Large intestine (tissue), 3 donors: Measurements from ENCODE around the gene CCNL2. TPM values are rescaled to one million over a fixed set of nuclear protein-coding genes. Genes with fewer than 3 reads are reported as not detected.
"Not testable (repeated sequence)": the region's sequence is repeated elsewhere in the genome, so short reads cannot be mapped to it uniquely, and the experiment has no call there.

ENCODE experiments used
- DNase-seq, 2 donors: peaks; one replicate each; pipeline versions ENCODE4 v3.0.0 to v3.0.0-alpha.2; 2013
- H3K27ac ChIP-seq: one replicate; pipeline ENCODE4 v1.5.1; 2013; ENCODE audit warnings: low read length
- H3K27me3 ChIP-seq: 2 replicates; pipeline ENCODE4 v1.6.1; 2013; ENCODE audit warnings: low read length; ENCODE audit not compliant: control insufficient read depth, insufficient read depth
- H3K36me3 ChIP-seq: 2 replicates; pipeline ENCODE4 v1.6.1; 2013; ENCODE audit warnings: low read length; ENCODE audit not compliant: control insufficient read depth, insufficient read depth
- H3K4me1 ChIP-seq: one replicate; pipeline ENCODE4 v1.6.1; 2013; ENCODE audit warnings: low read length; ENCODE audit not compliant: control insufficient read depth, insufficient read depth
- H3K4me3 ChIP-seq: one replicate; pipeline ENCODE4 v1.5.1; 2013; ENCODE audit warnings: low read length
- H3K9me3 ChIP-seq: one replicate; pipeline ENCODE4 v1.6.1; 2013; ENCODE audit warnings: mild to moderate bottlenecking, low read depth, low read length, moderate library complexity; ENCODE audit not compliant: control insufficient read depth
- WGBS: methylation state at CpG from one replicate; pipeline ENCODE4 v1.1.5; 2013; ENCODE audit warnings: low lambda C conversion rate; ENCODE audit not compliant: insufficient coverage; 5-methylcytosine and 5-hydroxymethylcytosine counted together
- polyA plus RNA-seq: library from polyadenylated mRNA; unstranded; fragments of 120-200 nt; gene quantifications from one replicate; pipeline ENCODE4 v1.2.1, GENCODE V29; 2013

Gene CCNL2
- polyA plus RNA-seq, 1 donor, result 285 TPM

GRCh38 chr1:1432951-1433803 is 34.0 kb upstream of the CCNL2 start:
- Histone ChIP-seq H3K9me3 (peaks cover 15% of the 10 kb centered on the region), H3K4me1 (peaks cover 82% of the 10 kb centered on the region), H3K27ac (peak overlapping the region; percentile 91), H3K36me3 (no peaks in the 10 kb centered on the region), H3K4me3 (peak overlapping the region; percentile 8), H3K27me3 (no peaks in the 10 kb centered on the region)
- peak; percentile 86 to 94 for DNase-seq
- WGBS, result no CpG with 5 or more reads among the region's 34 CpGs

DNA sequence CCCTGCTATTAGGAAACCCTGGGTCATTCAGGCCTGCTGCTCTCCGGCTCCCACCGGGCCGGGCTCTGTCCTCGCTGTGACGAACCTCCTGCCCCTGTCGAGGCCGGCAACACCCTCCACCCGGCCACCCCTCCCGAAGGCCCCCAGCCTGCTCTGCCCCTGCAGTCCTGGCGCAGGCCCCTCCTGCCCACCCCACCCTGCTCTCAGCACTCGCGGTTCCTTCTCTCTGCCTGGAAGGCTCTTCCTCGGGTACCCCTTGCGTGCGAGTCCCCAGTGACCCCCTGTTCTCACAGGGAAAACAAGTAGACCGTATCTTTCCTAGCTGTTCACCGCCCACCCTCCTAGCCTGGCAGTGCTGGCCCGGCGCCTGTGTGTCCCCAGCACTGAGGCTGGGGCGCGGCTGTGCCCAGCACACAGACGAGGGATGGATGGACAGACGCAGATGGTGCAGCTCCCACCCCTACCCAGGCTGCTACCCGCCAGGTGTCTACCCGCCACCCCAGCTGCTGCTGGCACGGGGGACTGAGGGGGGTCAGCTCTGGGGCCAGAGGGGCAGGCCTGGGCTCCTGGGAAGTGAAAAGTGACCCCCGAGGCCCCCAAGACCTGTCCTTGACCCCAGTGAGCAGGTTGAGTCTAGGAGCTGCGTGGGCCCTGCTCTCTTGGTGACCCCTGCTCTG is 33.3 kb upstream of the CCNL2 start:
- Histone ChIP-seq H3K27ac (peak overlapping the region; percentile 91), H3K4me1 (peaks cover 76% of the 10 kb centered on the region), H3K4me3 (no peak overlapping the region), H3K36me3 (no peaks in the 10 kb centered on the region), H3K27me3 (no peaks in the 10 kb centered on the region), H3K9me3 (peaks cover 17% of the 10 kb centered on the region)
- no CpG with 5 or more reads among the region's 28 CpGs for whole genome bisulfite sequencing
- DNase-seq, result no peak

GRCh38 chr1:1431845-1432273 is 32.7 kb upstream of the CCNL2 start:
- no peaks in the 10 kb centered on the region for H3K36me3 ChIP-seq
- H3K4me3 ChIP-seq, result peak overlapping the region; percentile 33
- peaks cover 17% of the 10 kb centered on the region for H3K9me3 ChIP-seq
- peak overlapping the region; percentile 91 for H3K27ac ChIP-seq
- DNase-seq, result peak; percentile 81 to 92
- WGBS, result no CpG with 5 or more reads among the region's 5 CpGs
- H3K27me3 ChIP-seq, result no peaks in the 10 kb centered on the region
- H3K4me1 ChIP-seq, result peaks cover 70% of the 10 kb centered on the region

DNA sequence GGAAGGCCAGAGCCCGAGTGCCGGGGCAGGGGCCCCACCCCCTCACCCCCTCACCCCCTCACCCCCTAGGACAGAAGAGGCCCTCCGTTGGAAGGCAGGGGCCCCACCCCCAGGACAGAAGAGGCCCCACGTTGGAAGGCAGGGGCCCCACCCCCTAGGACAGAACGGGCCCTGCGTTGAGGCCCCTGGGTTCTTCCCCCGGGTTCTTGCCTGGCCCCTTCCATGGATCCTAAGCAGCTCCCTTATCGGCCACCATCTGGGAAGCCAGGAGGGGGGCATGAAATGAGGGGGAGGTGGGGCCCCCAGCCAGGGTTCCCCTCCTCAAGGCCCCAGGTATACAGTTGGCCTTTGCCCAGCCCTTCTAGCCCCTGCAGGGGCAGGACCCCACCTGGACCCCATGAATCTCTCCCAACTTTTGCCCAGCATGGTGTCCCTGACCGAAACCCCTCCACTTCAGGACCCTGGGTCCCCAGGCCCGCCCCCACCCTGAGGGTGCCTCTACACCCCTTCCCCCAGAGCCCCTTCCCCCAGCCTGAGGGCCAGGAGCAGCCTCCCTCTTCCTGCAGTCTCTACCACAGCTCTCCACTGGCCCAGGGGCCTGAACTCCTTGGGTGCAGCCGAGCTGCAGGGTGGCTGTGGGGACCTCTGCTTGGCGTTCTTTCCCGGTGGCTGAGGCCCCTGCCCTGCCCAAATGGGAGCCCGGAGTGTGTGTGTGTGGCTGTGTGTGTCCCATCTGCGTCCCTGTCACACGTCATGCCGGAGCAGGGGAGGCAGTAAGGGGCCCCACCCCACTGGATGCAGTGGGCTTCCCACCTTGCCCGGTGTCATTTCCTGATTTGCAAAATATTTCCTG is 32.1 kb upstream of the CCNL2 start:
- H3K27ac ChIP-seq, result peak overlapping the region; percentile 91
- DNase-seq, result peak; percentile 73 to 91
- WGBS, result no CpG with 5 or more reads among the region's 18 CpGs
- H3K27me3 ChIP-seq, result no peaks in the 10 kb centered on the region
- H3K9me3 ChIP-seq, result peaks cover 17% of the 10 kb centered on the region
- H3K36me3 ChIP-seq, result no peaks in the 10 kb centered on the region
- H3K4me3 ChIP-seq, result peak overlapping the region; percentile 33
- H3K4me1 ChIP-seq, result peaks cover 69% of the 10 kb centered on the region

DNA sequence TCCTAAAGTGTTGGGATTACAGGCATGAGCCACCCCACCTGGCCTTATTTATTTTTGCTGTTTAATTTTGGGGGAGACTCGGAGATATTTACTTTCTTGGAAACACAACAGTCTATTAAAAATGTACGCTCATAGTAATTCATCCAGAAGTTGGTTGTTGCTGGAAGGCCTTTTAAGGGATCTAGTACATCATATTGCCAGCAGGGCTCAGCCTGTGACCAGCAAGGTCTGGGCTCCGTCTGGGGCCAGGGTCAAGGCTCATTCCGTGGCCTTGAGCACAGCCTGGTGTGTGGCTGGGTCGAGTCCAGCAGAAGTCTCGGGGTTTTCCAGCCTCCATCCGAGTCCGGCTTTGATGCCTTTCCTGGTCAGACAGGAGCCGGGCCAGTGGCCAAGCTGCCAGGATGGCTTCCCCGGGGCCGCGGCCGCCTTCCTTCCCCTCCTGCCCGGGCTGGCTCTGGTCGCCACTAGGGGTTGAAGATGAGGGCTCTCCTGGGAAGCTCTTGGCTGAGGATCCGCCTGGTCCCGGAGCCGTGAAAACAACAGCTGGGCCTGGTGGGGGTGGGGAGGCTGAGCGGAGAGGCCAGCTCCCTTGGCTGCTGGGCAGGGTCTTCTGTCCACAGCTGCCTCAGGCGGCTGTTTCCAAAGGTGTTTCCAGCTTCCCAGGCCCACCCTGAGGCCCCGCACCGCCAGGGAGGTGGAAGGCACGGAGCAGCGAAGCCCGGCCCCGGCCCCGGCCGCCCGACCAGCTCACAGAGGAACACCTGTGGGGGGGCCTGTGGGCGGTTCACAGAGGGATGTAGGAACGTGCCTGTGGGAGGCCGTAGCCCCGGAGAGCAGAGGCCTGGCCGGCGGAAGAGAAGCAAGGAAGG is 31.2 kb upstream of the CCNL2 start:
- peaks cover 69% of the 10 kb centered on the region for H3K4me1 ChIP-seq
- H3K27me3 ChIP-seq, result no peaks in the 10 kb centered on the region
- H3K36me3 ChIP-seq, result no peaks in the 10 kb centered on the region
- H3K4me3 ChIP-seq, result peak overlapping the region; percentile 32
- DNase-seq, result peak in 1 of 2 donors; percentile 85
- H3K9me3 ChIP-seq, result peaks cover 17% of the 10 kb centered on the region
- peak overlapping the region; percentile 91 for H3K27ac ChIP-seq
- no CpG with 5 or more reads among the region's 35 CpGs for WGBS

- no CpG with 5 or more reads among the region's 6 CpGs for WGBS
- no peaks in the 10 kb centered on the region for H3K27me3 ChIP-seq
- H3K4me1 ChIP-seq, result peaks cover 62% of the 10 kb centered on the region
- peak overlapping the region; percentile 32 for H3K4me3 ChIP-seq
- H3K9me3 ChIP-seq, result peaks cover 14% of the 10 kb centered on the region
- H3K36me3 ChIP-seq, result no peaks in the 10 kb centered on the region
- H3K27ac ChIP-seq, result peak overlapping the region; percentile 91
- DNase-seq, result peak in 1 of 2 donors; percentile 32
Observed at GRCh38 chr1:1429671-1430073, 30.5 kb upstream of the CCNL2 start.

DNA sequence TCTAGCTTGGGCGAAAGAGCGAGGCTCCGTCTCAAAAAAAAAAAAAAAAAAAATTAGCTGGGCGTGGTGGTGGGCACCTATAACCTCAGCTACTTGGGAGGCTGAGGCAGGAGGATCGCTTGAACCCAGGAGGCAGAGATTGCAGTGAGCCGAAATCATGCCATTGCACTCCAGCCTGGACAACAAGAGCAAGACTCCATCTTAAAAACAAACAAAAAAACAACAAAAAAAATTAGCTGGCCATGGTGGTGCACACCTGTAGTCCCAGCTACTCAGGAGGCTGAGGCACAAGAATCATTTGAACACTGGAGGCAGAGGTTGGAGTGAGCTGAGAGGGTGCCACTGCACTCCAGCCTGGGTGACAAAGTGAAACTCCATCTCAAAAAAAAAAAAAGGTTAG is 29.8 kb upstream of the CCNL2 start:
- not testable (repeated sequence) for H3K27ac ChIP-seq

GRCh38 chr1:1428174-1428573 is 29.0 kb upstream of the CCNL2 start:
- peaks cover 4% of the 10 kb centered on the region for H3K9me3 ChIP-seq
- H3K36me3 ChIP-seq, result no peaks in the 10 kb centered on the region
- no peaks in the 10 kb centered on the region for H3K27me3 ChIP-seq
- 100% methylated on average over 1 of the region's 19 CpGs for WGBS
- peaks cover 47% of the 10 kb centered on the region for H3K4me1 ChIP-seq
- no peak for DNase-seq
- H3K27ac ChIP-seq, result no peak overlapping the region
- H3K4me3 ChIP-seq, result no peak overlapping the region

More for the DNA sequence above, 29.8 kb upstream of the CCNL2 start:
- H3K36me3 ChIP-seq, DNase-seq, H3K9me3 ChIP-seq, H3K4me3 ChIP-seq, H3K27me3 ChIP-seq: not testable (repeated sequence)
- no CpG with 5 or more reads among the region's 6 CpGs for WGBS
- H3K4me1 ChIP-seq, result peaks cover 55% of the 10 kb centered on the region

DNA sequence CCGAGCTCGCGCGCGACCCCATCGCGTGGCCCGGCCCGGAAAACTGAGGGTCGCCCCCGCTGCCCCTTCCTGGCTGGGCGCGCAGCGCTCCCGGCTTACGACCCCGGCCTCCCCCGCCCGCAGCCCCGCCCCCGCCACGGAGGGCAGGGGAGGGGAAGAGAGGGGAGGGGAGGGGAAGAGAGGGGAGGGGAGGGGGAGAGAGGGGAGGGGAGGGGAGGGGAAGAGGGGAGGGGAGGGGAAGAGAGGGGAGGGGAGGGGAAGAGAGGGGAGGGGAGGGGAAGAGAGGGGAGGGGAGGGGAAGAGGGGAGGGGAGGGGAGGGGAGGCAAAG is 28.6 kb upstream of the CCNL2 start:
- no CpG with 5 or more reads among the region's 22 CpGs for WGBS
- H3K27me3 ChIP-seq, result no peaks in the 10 kb centered on the region
- DNase-seq, result no peak
- H3K4me3 ChIP-seq, result no peak overlapping the region
- H3K27ac ChIP-seq, result no peak overlapping the region
- H3K4me1 ChIP-seq, result peaks cover 43% of the 10 kb centered on the region
- H3K36me3 ChIP-seq, result no peaks in the 10 kb centered on the region
- H3K9me3 ChIP-seq, result peaks cover 4% of the 10 kb centered on the region
